Measurements from ENCODE around the gene ATP4B. TPM values are rescaled to one million over a fixed set of nuclear protein-coding genes. Genes with fewer than 3 reads are reported as not detected.

ATP4B gene
- total and polyA plus RNA-seq, 2 donors (not counting 3 experiments of a cell fraction or from before 2014, with no cell fraction given) = 0.06 TPM; not detected in 1

- H3K9me3 ChIP-seq (replicated peaks; ENCODE audit: control insufficient read depth, insufficient read depth, low read length) = no peaks in the 10 kb centered on the region
- H3K27ac ChIP-seq (ENCODE audit: insufficient read depth, low read depth, low read length) = no peak overlapping the region
- DNase-seq (ENCODE audit: low read depth, low spot score) = no peak
- peaks cover 30% of the 10 kb centered on the region for H3K79me2 ChIP-seq (ENCODE audit: control insufficient read depth, insufficient read depth, low read length)
- BruUV-seq (replicated peaks) = no TSS peak
- dilution Hi-C loops (cut with MboI; ENCODE audit: extremely low pct_ligation_motif_present, low sequenced_read_pairs) = no loop called here
- FAIRE-seq = no peak
- H3K4me1 ChIP-seq (ENCODE audit: control insufficient read depth, extremely low read depth, insufficient read depth, low read length) = no peaks in the 10 kb centered on the region
- intact Hi-C loops (cut with micrococcal nuclease) = no loop called here
- H3K4me3 ChIP-seq (replicated peaks in 1 of 3; ENCODE audit: insufficient read depth in 1 of 3, low read depth in 1 of 3, low read length in 3 of 3) = no peak overlapping the region
- H2AFZ ChIP-seq (ENCODE audit: low read depth, low read length) = no peak overlapping the region
- no peak overlapping the region for H3K4me2 ChIP-seq (ENCODE audit: insufficient read depth, low read length)
- ChIA-PET CTCF (no interaction called here), POLR2A (no interaction called here)
- no peaks in the 10 kb centered on the region for H4K20me1 ChIP-seq (replicated peaks; ENCODE audit: control insufficient read depth, extremely low read depth, insufficient read depth, low read length)
- H3K27me3 ChIP-seq (ENCODE audit: control insufficient read depth in 2 of 2, insufficient read depth in 2 of 2, low read length in 2 of 2) = no peaks in the 10 kb centered on the region
- TF ChIP-seq GATA2 (IDR thresholded peaks at IDR 0.05; ENCODE audit: insufficient read depth, insufficient read length, low read depth, low read length) (no peak), FOS (IDR thresholded peaks at IDR 0.05; ENCODE audit: borderline replicate concordance, insufficient read depth, low read length) (no peak), POLR2AphosphoS5 (IDR thresholded peaks at IDR 0.05; ENCODE audit: insufficient read depth, low read depth, low read length) (no peak)
- peaks cover 12 to 53% of the 10 kb centered on the region in 2 experiments for H3K36me3 ChIP-seq (ENCODE audit: control insufficient read depth in 2 of 2, extremely low read depth in 1 of 2, insufficient read depth in 2 of 2, low read length in 2 of 2)
- H3K9ac ChIP-seq (replicated peaks; ENCODE audit: extremely low read depth, insufficient read depth, low read length) = no peak overlapping the region
- H3K9me1 ChIP-seq (replicated peaks; ENCODE audit: control insufficient read depth, extremely low read depth, insufficient read depth, low read length) = no peaks in the 10 kb centered on the region
Observed at GRCh38 chr13:113632706-113633484, 25.1 kb downstream of the ATP4B start.

- BruUV-seq (replicated peaks) = no TSS peak
- Histone ChIP-seq H4K20me1 (replicated peaks; ENCODE audit: control insufficient read depth, extremely low read depth, insufficient read depth, low read length) (no peaks in the 10 kb centered on the region), H3K9ac (replicated peaks; ENCODE audit: extremely low read depth, insufficient read depth, low read length) (no peak overlapping the region), H3K4me1 (ENCODE audit: control insufficient read depth, extremely low read depth, insufficient read depth, low read length) (no peaks in the 10 kb centered on the region), H3K4me2 (ENCODE audit: insufficient read depth, low read length) (no peak overlapping the region), H3K27ac (ENCODE audit: insufficient read depth, low read depth, low read length) (no peak overlapping the region), H3K9me3 (replicated peaks; ENCODE audit: control insufficient read depth, insufficient read depth, low read length) (no peaks in the 10 kb centered on the region), H3K36me3 (ENCODE audit: control insufficient read depth in 2 of 2, extremely low read depth in 1 of 2, insufficient read depth in 2 of 2, low read length in 2 of 2) (peaks cover 3 to 41% of the 10 kb centered on the region in 2 experiments), H3K79me2 (ENCODE audit: control insufficient read depth, insufficient read depth, low read length) (peaks cover 42% of the 10 kb centered on the region), H3K27me3 (ENCODE audit: control insufficient read depth in 2 of 2, insufficient read depth in 2 of 2, low read length in 2 of 2) (no peaks in the 10 kb centered on the region), H2AFZ (ENCODE audit: low read depth, low read length) (no peak overlapping the region), H3K4me3 (replicated peaks in 1 of 3; ENCODE audit: insufficient read depth in 1 of 3, low read depth in 1 of 3, low read length in 3 of 3) (no peak overlapping the region), H3K9me1 (replicated peaks; ENCODE audit: control insufficient read depth, extremely low read depth, insufficient read depth, low read length) (no peaks in the 10 kb centered on the region)
- CTCF ChIA-PET = no interaction called here
- FAIRE-seq (no peak), DNase-seq (ENCODE audit: low read depth, low spot score) (no peak)
- POLR2A ChIA-PET = no interaction called here
- intact Hi-C loops (cut with micrococcal nuclease) (no loop called here), dilution Hi-C loops (cut with MboI; ENCODE audit: extremely low pct_ligation_motif_present, low sequenced_read_pairs) (no loop called here)
- TF ChIP-seq FOS (IDR thresholded peaks at IDR 0.05; ENCODE audit: borderline replicate concordance, insufficient read depth, low read length) (no peak), POLR2A (IDR thresholded peaks at IDR 0.05; ENCODE audit: low read depth, low read length) (no peak), GATA2 (IDR thresholded peaks at IDR 0.05; ENCODE audit: insufficient read depth, insufficient read length, low read depth, low read length) (no peak), EZH2 (IDR thresholded peaks at IDR 0.05; ENCODE audit: borderline replicate concordance, low read depth, low read length, severe bottlenecking) (no peak), MYC (IDR thresholded peaks at IDR 0.05; ENCODE audit: low read depth, low read length) (no peak), POLR2AphosphoS5 (IDR thresholded peaks at IDR 0.05; ENCODE audit: insufficient read depth, low read depth, low read length) (no peak), JUN (IDR thresholded peaks at IDR 0.05; ENCODE audit: borderline replicate concordance, insufficient read depth, insufficient read length, low read depth) (no peak), MAX (IDR thresholded peaks at IDR 0.05; ENCODE audit: insufficient read depth, insufficient read length) (no peak)
- TF ChIP-seq, protein P1, sequence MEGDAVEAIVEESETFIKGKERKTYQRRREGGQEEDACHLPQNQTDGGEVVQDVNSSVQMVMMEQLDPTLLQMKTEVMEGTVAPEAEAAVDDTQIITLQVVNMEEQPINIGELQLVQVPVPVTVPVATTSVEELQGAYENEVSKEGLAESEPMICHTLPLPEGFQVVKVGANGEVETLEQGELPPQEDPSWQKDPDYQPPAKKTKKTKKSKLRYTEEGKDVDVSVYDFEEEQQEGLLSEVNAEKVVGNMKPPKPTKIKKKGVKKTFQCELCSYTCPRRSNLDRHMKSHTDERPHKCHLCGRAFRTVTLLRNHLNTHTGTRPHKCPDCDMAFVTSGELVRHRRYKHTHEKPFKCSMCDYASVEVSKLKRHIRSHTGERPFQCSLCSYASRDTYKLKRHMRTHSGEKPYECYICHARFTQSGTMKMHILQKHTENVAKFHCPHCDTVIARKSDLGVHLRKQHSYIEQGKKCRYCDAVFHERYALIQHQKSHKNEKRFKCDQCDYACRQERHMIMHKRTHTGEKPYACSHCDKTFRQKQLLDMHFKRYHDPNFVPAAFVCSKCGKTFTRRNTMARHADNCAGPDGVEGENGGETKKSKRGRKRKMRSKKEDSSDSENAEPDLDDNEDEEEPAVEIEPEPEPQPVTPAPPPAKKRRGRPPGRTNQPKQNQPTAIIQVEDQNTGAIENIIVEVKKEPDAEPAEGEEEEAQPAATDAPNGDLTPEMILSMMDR (IDR thresholded peaks at IDR 0.05; ENCODE audit: extremely low read depth in 1 of 2, insufficient read depth in 1 of 2, low read depth in 1 of 2, low read length in 2 of 2) = no peak
Observed at GRCh38 chr13:113631341-113632095, 26.5 kb downstream of the ATP4B start.

Measured in endothelial cell of umbilical vein (primary cell).